ENCODE results near the gene NEBL.

DNA sequence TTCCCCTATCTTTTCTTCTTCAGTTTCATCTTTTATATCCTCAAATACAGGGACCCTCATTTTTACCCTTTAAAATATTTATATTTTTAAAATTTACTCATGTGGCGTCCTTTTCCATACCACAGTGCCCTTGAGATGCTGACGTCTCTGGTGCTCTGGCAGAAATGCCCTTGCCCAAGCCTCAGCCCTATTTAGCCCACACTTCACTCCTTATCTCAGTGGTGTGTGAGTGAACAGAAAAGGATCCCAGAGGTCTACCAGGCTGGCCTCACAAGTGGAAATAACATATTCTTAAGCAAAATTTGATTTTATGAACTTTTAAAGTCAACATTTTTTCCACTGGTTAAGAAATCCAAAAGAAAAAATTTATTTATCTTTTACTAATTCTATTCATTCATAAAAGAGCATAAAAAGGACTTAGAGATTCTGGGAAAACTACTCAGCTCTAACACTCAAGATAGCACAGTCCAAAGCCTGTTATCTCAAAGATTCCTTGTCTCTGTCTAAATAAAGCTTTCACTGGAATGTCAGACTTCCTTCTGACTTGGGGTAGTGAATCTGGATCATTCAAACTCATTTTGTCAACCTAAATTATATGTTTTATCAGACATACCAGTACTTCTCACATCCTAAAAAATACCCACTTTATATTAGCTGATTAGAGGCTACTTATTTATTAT lies at the start of gene NEBL:
- peak in 1 of 2 donors; percentile 35 for TF ChIP-seq POLR2A (IDR thresholded peaks at IDR 0.05)
- TF ChIP-seq, protein P1, sequence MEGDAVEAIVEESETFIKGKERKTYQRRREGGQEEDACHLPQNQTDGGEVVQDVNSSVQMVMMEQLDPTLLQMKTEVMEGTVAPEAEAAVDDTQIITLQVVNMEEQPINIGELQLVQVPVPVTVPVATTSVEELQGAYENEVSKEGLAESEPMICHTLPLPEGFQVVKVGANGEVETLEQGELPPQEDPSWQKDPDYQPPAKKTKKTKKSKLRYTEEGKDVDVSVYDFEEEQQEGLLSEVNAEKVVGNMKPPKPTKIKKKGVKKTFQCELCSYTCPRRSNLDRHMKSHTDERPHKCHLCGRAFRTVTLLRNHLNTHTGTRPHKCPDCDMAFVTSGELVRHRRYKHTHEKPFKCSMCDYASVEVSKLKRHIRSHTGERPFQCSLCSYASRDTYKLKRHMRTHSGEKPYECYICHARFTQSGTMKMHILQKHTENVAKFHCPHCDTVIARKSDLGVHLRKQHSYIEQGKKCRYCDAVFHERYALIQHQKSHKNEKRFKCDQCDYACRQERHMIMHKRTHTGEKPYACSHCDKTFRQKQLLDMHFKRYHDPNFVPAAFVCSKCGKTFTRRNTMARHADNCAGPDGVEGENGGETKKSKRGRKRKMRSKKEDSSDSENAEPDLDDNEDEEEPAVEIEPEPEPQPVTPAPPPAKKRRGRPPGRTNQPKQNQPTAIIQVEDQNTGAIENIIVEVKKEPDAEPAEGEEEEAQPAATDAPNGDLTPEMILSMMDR (IDR thresholded peaks at IDR 0.05): no peak
